ENCODE results near the gene TLR4.

GRCh38 chr9:117720987-117721386, 16.8 kb downstream of the TLR4 start:
- no peak for TF ChIP-seq CTCF (IDR thresholded peaks at IDR 0.05)
- TF ChIP-seq POLR2A (IDR thresholded peaks at IDR 0.05), result no peak
